NCI-H2227 (cell line): ENCODE measurements around the gene C11orf58.

Source experiments
- DNase-seq: peaks from one replicate; lab custom pipeline; 2025; ENCODE audit not compliant: unreplicated experiment; lab: John Stamatoyannopoulos, UW

The C11orf58 gene

GRCh38 chr11:16738193-16738946 is at the start of gene C11orf58:
C11orf58 (plus strand) TSS chr11:16738647; CDS start chr11:16738779, 132 bp downstream.
- DNase-seq: peak; percentile 99

- no peak for DNase-seq
Measured at GRCh38 chr11:16690086-16690485, 48.4 kb upstream of the C11orf58 start.

GRCh38 chr11:16703795-16704194 is 34.7 kb upstream of the C11orf58 start:
- no peak for DNase-seq

GRCh38 chr11:16713594-16713993 is 24.9 kb upstream of the C11orf58 start:
- DNase-seq: no peak

- no peak for DNase-seq
Measured at GRCh38 chr11:16722581-16723344, 15.7 kb upstream of the C11orf58 start.

- no peak for DNase-seq
Measured at GRCh38 chr11:16727806-16728205, 10.6 kb upstream of the C11orf58 start.

- no peak for DNase-seq
Measured at GRCh38 chr11:16737818-16738192, 642 bp upstream of the C11orf58 start.

- DNase-seq: peak; percentile 53
Measured at GRCh38 chr11:16738947-16739815, 734 bp downstream of the C11orf58 start.

- DNase-seq: no peak
Measured at GRCh38 chr11:16741473-16741872, 3.0 kb downstream of the C11orf58 start.

- no peak for DNase-seq
Measured at GRCh38 chr11:16743478-16743877, 5.0 kb downstream of the C11orf58 start.

GRCh38 chr11:16744128-16744725 is 5.8 kb downstream of the C11orf58 start:
- DNase-seq: no peak

- no peak for DNase-seq
Measured at GRCh38 chr11:16745950-16746605, 7.6 kb downstream of the C11orf58 start.

- DNase-seq: no peak
Measured at GRCh38 chr11:16749092-16749491, 10.6 kb downstream of the C11orf58 start.

- DNase-seq: no peak
Measured at GRCh38 chr11:16749666-16750065, 11.2 kb downstream of the C11orf58 start.

GRCh38 chr11:16750417-16750816 is 12.0 kb downstream of the C11orf58 start:
- no peak for DNase-seq

GRCh38 chr11:16758382-16759024 is 20.1 kb downstream of the C11orf58 start:
- no peak for DNase-seq

- DNase-seq: no peak
Measured at GRCh38 chr11:16759857-16760508, 21.5 kb downstream of the C11orf58 start.

- DNase-seq: no peak
Measured at GRCh38 chr11:16763746-16764145, 25.3 kb downstream of the C11orf58 start.

- DNase-seq: no peak
Measured at GRCh38 chr11:16764888-16765287, 26.4 kb downstream of the C11orf58 start.
